ENCODE data around the gene KRTAP10-1.

KRTAP10-1 gene

DNA sequence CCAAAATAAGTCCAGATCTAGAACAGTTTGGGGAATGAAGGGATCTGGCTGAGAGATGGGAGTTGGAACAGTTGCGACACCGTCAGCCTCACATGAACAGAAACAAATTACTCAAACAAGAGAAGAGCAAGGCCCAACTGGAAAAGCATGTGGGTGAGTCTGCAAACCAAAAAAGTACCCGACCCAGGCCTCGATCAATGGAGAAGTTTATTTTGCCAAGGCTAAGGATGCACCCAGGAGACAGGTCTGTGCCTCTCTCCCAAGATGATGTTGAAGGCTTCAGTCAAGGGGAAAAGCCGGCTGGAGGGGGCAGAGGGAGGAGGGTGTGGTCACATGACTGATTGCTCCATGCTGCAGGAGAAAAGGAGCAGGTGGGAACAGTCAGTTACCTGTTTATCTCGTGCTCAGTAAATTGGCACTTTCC lies 42.3 kb downstream of the KRTAP10-1 start:
- no peak overlapping the region for H3K27ac ChIP-seq
- TF ChIP-seq, protein P1, sequence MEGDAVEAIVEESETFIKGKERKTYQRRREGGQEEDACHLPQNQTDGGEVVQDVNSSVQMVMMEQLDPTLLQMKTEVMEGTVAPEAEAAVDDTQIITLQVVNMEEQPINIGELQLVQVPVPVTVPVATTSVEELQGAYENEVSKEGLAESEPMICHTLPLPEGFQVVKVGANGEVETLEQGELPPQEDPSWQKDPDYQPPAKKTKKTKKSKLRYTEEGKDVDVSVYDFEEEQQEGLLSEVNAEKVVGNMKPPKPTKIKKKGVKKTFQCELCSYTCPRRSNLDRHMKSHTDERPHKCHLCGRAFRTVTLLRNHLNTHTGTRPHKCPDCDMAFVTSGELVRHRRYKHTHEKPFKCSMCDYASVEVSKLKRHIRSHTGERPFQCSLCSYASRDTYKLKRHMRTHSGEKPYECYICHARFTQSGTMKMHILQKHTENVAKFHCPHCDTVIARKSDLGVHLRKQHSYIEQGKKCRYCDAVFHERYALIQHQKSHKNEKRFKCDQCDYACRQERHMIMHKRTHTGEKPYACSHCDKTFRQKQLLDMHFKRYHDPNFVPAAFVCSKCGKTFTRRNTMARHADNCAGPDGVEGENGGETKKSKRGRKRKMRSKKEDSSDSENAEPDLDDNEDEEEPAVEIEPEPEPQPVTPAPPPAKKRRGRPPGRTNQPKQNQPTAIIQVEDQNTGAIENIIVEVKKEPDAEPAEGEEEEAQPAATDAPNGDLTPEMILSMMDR (conservative IDR thresholded peaks at IDR 0.05): no peak

DNA sequence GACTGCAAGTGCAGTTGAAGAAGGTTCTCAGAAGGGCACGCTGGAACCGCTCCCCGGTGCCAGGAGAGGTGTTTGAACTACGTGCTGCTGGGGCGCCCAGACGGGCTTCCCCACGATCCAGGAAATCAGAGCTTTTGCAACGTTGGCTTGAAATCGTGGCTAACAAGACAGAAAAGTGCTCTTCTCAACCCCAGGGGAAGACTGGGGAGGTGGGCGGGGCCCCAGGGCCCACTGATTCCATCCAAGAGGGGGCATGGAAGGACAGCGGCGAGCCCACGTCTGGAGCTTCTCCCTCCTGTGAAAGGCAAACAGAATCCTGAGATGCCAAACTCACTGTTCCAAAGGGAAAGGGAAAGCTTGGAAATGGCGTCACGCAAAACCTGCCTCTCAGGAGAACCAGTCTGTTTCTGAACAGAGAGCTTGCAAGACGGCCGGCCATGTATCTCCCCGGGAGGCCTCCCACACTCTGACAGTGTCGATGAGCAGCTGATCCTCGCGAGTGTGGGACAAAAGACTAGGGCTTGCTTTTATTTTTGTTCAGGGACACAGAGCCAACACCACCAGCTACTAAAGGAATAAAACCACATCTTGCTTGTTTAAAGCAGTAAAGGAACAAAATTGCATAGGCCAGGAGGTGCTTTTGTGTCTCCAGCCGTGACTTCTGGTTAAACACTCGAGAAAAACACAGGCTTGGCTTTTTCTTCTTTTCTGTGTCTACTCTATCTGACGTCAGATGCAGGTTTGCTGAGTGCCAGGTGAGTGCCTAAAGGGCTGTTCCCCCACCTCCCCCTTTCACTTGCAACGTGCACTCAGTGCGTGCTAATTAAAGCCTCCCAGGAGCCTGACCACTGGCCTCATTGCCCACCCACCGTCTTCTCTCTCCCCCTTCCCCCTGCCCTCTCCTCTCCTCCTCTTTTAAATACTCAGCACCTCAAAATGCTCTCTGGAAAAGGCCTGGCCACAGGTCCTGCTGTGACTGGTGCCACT lies 43.1 kb downstream of the KRTAP10-1 start:
- TF ChIP-seq, protein P1 (conservative IDR thresholded peaks at IDR 0.05): no peak
- H3K27ac ChIP-seq: no peak overlapping the region

DNA sequence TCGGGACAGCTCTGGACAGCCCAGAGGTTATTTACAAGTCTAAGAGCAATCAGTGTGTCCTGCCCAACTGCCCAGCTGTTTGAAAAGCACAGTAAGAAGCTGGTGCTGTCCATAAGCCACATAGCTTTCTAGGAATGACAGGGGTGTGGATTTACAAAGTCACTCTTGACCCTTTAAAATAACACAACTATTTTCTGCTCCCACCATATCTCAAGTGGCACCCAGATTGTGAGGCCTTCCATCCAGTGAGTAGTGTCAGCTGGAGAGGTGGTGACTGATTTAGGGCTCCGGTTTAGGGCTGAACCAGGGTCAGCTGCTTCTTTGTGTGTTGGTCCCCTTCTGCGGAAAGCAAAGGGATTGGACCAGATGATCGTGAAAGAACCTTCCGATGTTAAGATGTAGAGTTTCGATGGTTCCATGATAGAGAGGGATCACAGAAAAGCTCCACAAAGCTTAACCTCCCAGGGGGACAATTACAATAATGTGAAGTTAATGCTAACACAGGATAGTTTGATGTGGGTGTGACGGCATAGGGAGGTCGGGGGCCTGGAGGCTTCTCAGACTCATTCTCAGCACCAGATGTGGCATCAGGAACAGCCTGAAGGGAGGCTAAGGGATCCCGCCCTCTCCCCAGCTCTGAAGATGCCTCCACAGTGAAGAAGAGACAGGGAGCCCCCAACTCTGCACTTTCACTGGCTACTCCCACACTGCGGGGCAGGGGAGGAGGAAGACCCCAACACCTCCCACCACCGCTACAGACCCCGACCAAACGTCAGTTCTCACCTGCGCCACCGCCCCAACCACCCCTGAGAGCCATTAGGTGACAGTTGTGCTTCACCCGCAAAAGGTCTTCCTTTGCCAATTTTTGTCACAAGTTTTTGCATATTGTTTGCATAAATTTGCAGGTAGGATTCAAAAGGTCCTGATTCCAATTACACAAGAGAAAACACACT lies 44.1 kb downstream of the KRTAP10-1 start:
- TF ChIP-seq, protein P1 (conservative IDR thresholded peaks at IDR 0.05): no peak
- no peak overlapping the region for H3K27ac ChIP-seq

DNA sequence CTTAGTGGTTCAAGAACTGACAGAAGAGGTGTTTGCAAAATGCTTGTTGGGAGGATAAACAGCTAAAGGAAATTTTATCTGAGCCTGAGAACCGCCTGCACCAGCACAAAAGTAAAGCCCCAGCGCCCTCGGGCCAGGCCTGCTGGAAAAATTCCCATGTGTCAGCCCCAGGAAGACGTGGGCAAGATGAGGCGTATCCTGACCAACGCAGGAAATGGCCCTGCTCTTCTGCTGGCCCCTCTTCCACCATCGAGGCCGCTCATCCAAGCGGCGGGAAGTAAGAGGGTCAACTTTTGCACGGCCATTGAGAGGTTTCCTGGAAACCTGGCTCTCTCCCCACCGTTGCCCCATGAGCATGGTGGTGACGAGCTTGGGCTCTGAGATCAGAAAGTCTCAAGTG lies 45.0 kb downstream of the KRTAP10-1 start:
- TF ChIP-seq, protein P1 (conservative IDR thresholded peaks at IDR 0.05): no peak
- no peak overlapping the region for H3K27ac ChIP-seq

DNA sequence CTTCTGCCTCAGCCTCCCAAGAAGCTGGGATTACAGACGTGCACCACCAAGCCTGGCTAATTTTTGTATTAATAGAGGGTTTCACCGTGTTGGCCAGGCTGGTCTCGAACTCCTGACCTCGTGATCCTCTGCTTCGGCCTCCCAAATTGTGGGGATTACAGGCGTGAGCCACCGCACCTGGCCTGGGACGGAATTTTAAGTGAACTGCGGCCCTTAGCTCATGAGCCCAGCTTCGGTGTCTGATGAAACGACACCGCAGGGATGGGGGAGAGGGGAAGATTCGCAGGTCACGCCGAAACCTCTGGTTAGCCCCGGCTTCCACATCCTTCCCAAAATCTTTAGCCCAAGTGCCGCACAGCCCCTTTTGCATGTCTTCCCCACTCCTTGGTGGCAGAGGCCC lies 45.6 kb downstream of the KRTAP10-1 start:
- TF ChIP-seq, protein P1 (conservative IDR thresholded peaks at IDR 0.05): no peak
- no peak overlapping the region for H3K27ac ChIP-seq

DNA sequence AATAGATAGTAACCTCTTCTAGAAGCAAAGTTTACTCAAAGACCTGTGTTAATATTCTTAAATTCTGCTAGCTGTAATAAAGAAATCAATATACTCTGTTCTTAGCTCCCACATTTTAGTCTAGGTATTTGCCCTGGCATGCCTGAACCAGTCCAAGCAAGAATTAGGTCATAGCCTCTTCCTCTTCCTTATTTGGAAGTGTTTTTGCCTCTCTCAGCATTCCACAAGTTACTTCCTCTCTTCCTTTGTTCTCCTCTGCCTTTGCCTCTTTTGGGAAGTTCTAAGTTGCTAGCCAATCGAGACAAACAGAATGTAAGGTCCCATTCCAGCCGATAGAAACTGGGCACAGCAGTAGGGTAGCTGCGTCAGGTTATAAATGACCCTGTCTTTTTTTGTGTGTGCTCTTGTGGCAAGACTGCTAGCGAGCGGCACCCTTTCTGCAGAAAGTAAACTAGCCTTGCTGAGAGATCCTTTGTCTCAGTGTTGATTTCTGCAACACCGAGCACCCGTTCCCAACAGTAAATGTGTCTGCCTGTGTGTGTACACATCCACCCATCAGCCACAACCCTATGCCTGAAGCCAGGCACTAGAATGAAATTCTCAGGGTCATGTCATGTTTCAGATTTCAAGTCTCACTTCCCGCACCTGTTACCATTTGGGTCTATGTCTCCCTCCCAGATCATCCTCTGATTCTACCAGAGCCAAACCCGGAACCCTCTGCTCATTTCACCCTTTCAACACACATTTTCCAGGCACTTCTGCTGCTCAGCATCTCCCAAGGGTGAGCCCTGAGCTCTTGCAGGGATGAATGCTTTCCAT lies 47.2 kb downstream of the KRTAP10-1 start:
- TF ChIP-seq, protein P1 (conservative IDR thresholded peaks at IDR 0.05): no peak
- H3K27ac ChIP-seq: no peak overlapping the region

All from VCaP (cell line).